Activated T-cell treated with anti-CD3 and anti-CD28 coated beads for 1 hour (primary cell): Measurements from ENCODE around the gene MT1G.
"Not testable (repeated sequence)": the region's sequence is repeated elsewhere in the genome, so short reads cannot be mapped to it uniquely, and the experiment has no call there.

ENCODE experiments used
- DNase-seq: peaks from one replicate; pipeline ENCODE4 v3.0.0-alpha.2; 2020; ENCODE audit warnings: low read depth

MT1G gene

GRCh38 chr16:56684926-56685590, 17.2 kb upstream of the MT1G start:
- DNase-seq, result no peak

- DNase-seq, result no peak
Observed at GRCh38 chr16:56684256-56684925, 16.5 kb upstream of the MT1G start.

DNA sequence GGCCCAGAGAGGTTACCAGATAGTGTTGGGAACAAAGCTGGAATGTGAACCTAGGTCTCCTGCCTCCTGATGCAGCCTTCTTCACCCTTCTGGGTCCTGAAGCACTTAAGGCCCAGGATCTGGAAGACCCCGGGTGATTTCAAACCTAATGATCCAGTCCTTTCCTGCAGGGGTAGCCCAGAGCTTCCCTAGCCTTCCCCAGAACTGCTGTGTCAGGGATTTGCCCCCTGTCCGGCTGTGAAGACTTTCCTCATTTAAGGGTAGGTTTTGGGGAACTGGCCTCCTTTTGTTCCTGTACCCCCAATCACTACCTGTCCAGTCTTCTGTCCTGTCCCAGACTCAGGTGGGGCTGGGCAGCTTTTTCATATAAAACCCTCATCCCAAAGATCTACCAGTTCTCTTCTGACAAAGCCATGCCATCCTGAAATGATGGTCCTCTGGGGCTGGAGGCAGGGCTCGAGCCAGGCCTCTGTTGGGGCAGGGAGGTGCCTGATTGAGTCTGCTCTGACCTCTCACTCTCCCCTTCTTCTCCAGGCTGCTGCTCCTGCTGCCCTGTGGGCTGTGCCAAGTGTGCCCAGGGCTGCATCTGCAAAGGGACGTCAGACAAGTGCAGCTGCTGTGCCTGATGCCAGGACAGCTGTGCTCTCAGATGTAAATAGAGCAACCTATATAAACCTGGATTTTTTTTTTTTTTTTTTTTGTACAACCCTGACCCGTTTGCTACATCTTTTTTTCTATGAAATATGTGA, 15.7 kb upstream of the MT1G start:
- no peak for DNase-seq

DNA sequence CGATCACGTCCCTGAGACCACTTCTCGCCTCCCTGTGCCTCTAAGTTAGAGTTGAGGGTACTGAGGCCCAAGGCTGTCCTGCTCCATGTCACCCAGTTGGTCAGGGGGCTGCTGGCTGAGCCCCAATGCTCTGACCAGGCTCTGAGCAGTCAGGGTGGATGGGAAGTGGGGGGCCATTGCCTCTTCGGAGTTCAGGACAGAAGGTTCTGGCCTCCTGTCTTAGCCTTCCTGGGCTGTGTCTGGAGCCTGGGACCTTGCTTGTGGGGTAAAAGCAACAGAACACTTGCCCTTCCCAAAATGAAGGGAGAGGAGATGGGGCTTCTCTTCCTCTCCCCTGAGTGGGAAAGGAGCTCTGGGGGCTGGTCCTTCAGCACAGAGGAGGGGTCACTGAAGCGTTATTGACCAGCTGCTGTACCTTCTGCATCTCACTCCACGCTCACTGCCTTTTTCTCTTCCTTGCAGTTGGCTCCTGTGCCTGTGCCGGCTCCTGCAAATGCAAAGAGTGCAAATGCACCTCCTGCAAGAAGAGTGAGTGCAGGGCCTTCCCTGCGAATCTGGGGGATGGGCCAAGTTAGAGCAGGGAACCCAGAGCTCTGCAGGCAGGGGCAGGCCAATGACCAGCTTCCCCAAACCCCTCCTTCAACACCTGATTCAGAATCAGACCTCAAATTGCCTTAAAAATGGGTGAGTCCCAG, 15.0 kb upstream of the MT1G start:
- DNase-seq, result no peak

DNA sequence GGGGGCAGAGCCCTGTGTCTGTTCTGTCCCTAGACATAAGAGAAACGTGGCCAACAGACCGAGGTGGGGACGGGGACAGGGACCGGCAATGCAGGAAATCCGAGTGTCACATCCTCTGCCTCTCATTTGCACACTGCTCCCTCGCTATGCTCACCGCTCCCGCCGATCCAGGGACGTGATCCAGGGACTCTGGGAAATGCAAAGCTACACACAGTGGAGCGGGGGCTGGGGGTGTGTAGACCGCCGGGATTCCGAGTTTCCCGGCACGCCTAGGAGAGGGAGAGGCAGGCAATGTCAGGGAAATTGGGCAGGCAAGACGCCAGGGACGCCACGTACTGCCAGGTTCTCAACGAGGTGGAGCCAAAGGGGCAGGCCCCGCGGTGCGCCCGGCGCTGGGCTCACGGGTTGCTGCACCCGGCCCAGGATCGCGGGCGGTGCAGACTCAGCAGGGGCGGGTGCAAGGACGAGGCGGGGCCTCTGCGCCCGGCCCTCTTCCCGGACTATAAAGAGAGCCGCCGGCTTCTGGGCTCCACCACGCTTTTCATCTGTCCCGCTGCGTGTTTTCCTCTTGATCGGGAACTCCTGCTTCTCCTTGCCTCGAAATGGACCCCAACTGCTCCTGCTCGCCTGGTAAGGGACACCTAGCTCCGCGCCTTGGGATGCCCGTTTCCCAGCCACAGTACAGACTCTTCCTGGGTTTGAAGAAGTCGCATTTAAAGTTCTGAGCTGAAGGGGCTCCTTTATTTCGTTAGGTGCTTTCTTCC, 14.3 kb upstream of the MT1G start, which contains the start of gene MT1X:
TSS of gene MT1X (plus strand) at position 532 of the 764 bp plus-strand sequence. CDS start at position 603, 71 bp downstream.
- peak; percentile 82 for DNase-seq

DNA sequence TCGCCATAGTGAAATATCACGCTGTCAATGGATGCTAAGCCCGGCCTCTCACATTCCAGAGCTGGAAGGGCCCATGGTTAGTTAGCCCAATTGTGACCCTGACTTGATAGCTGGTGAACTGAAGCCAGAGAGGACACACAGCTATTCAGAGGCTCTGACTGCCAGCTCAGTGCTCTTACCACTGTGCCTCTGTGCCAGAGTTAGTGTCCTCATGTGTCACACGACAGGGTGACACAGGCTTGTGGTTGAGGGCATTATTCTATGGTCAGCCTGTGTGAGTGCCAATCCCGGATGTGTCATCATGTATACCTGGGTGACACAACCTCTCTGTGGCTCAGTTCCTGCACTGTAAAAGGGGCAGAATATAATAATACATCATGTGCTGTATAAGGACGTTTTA, 12.0 kb upstream of the MT1G start:
- DNase-seq, result no peak

DNA sequence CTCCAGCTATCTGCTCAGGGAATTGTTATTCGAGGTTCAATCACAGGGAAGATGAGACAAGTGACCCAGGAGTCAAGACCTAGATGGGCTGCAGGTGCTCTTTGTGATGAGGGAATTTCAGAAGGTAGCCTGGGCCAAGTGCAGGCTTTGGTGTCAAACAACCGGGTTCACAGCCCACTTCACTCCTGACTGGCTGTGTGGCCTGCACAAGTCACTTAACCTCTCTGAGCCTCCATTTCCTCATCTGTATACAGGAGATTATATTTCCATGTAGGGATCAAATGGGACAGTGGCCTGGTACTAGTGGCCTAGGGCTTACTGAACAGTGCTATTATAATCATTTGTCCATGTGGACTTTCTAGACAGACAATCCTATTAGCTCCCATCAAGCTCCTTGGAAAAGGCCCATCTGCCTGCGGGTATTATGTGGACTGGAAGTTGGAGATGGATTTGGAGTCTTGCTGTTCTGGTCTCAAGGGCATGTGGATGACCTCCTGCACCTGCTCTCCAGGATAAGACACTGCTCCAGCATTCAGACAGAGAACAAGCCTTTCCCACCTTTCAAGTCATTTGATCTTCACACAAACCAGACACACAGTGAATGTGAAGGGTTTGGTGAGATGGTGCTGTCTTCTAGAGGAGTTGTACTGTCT, 11.3 kb upstream of the MT1G start:
- DNase-seq, result no peak

DNA sequence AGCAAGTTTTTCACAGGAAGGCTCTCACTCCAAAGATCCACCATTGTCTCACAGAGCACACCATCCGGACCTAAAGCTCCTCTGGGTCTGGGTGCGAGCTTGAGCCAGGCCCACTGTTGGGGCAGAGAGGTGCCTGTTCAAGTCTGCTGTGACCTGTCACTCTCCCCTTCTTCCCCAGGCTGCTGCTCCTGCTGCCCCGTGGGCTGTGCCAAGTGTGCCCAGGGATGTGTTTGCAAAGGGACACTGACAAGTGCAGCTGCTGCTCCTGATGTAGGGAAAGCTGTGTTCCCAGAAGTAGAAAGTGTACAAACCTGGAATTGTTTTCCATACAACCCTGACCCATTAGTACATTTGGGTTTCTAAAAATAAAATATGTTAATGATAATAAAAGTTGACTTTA, 9.6 kb upstream of the MT1G start:
- DNase-seq, result no peak

- peak; percentile 27 for DNase-seq
Observed at GRCh38 chr16:56675685-56676210, 7.9 kb upstream of the MT1G start.

- not testable (repeated sequence) for DNase-seq
Observed at GRCh38 chr16:56674570-56674969, 6.7 kb upstream of the MT1G start.

GRCh38 chr16:56673921-56674320, 6.1 kb upstream of the MT1G start:
- DNase-seq, result no peak

DNA sequence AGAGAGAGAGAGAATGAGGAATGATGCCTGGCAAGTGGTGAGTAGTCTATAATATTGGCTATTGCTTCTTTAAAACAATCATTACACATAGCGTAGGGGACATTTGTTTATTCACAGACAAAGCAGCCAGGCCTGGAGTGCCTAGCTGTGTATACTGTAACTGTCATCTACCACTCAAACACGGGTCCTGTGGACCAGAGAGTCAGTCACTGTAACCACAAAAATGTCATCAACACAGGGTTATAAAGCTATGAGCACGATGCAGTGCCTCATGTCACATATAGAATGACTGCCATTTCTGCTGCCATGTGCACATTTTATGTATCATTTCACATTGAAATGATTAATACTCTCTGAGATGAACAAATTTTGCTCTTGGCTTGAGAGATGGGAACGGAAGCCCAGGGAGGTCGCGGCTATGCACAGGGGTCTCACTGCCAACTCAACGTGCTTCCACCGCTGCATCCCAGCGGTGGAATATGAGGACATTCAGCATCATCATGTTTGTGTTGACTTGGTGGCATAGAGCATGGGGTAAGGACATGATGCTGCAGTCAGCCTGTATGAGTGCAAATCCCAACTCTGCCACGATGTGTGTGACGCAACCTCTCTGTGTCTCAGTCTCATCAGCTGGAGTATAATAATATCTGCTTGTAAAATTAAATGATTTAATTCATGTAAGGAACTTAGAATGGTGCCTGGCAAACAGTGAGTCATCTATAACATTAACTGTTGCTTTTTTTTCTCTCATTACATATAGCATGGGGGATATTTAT, 5.1 kb upstream of the MT1G start:
- no peak for DNase-seq

DNA sequence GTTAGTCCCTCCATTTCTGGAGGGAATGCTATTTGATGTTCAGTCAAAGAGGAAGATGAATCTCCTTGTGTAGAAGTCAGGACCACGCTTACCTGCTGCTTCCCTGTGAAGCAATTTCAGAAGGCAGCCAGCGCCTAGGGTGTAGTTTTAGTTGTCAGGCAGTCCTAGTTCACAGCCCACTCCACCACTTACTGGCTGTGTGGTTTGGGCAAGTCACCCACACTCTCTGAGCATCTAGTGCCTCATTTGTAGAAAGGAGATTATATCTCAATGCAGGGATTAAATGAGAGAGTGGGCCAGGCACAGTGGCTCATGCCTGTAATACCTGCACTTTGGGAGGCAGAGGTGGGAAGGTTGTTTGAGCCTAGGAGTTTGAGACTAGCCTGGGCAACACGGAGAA, 4.3 kb upstream of the MT1G start:
- not testable (repeated sequence) for DNase-seq

DNA sequence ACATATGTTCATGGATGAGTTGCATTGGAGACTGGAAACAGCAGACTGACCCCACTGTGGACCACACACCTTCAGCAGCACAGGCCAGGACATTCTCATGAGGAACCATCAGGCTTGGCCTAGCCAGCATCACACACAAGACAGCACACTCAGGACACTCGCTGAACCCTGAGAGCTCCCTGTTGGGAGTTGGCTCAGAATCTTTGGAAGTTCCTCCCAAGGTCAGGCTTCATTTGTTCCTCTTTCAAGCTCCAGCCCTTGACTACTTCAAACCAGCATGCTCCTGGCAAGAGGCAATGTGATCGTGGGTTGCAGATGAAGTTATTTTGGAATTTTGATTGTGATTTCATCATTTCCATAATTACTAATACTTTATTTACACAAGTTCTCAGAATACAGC, 3.8 kb upstream of the MT1G start:
- not testable (repeated sequence) for DNase-seq

- no peak for DNase-seq
Observed at GRCh38 chr16:56670620-56670934, 2.7 kb upstream of the MT1G start.

DNA sequence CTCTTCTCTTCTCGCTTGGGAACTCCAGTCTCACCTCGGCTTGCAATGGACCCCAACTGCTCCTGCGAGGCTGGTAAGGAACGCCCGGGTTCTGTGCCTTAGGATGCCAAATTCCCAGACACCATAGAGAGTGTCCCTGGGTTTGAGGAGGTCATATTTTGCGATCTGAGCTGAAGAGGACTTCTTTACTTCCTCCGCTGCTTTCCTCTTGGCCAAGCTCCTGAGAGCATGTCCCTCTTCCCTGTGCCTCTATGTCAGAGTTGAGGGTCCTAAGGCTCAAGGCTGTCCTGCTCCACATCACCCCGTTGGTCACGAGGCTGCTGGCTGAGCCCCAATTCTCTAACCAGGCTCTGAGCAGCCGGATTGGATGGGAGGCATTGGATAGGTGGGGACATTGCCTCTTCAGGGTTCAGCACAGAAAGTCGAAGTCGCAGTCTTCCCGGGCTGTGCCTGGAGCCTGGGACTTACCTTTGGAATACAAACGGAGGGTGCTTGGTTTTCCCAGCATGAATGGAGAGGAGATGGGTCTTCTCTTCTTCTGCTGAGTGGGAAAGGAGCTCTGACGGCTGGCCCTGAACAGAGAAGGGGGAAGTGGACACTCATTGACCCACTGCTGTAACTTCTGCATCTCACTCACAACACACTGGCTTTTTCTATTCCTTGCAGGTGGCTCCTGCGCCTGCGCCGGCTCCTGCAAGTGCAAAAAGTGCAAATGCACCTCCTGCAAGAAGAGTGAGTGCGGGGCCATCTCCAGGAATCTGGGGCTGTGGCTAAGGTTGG, 2.2 kb upstream of the MT1G start:
- no peak for DNase-seq

DNA sequence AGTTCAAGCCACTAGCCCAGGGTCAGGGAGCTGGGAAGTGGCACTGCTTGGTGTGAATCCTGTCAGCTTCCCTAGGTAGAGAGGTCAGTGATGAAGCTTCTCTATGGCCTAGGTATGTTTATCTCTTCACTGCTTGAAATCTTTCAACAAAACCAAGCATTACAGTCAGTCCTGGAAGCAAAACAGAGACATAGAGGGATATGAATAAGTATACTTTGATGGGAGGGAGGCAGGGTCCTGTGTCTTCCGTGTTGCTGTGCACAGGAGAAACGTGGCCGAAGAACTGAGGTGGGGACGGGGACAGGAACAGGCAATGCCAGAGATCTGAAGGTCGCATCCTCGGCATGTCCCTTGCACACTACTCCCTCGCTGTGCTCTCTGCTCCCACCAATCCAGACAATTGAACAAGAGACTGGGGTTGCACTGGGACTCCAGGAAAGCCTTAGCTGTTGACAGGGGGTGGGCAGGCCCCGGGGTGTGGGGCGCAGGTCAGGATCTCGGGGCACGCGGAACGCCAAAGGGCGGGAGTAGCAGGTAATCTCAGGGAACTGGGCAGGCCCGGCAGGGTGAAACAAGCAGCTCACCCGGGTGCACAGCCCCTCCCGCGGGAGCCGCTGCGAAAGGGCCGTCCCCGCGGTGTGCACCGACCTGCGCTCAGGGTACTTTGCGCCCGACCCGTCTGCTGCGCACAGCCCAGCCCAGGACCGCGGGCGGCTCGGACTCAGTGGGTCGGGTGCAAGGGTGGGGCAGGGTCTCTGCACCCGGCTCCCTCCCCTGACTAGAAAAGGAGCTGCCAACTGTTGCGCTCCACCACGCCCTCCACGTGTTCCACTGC, 1.4 kb upstream of the MT1G start, which contains the start of gene MT1H:
TSS of gene MT1H (plus strand) at position 810 of the 835 bp plus-strand sequence. CDS start 71 bp downstream, outside the sequence.
- DNase-seq, result no peak
